ENCODE data around the gene THAP4.

The THAP4 gene

GRCh38 chr2:241620419-241620769, 16.6 kb downstream of the THAP4 start:
- Histone ChIP-seq H3K79me2 (ENCODE audit: low read length) (peaks cover 62% of the 10 kb centered on the region), H2AFZ (ENCODE audit: low read depth, low read length) (no peak overlapping the region), H3K4me1 (ENCODE audit: low read length) (peaks cover 15% of the 10 kb centered on the region), H3K9me3 (ENCODE audit: insufficient read depth, low read length) (no peaks in the 10 kb centered on the region), H3K4me3 (ENCODE audit: low read length) (no peak overlapping the region), H3K27me3 (ENCODE audit: low read depth, low read length) (no peaks in the 10 kb centered on the region), H3K36me3 (replicated peaks; ENCODE audit: low read depth, low read length) (peaks cover 3% of the 10 kb centered on the region), H3K9ac (ENCODE audit: low read length) (no peak overlapping the region), H3K4me2 (ENCODE audit: low read length) (no peak overlapping the region), H3K27ac (ENCODE audit: low read length) (no peak overlapping the region), H4K20me1 (ENCODE audit: insufficient read depth, low read length) (no peaks in the 10 kb centered on the region)
- TF ChIP-seq EZH2phosphoT487 (IDR thresholded peaks at IDR 0.05; ENCODE audit: low read depth) (no peak), CTCF (IDR thresholded peaks at IDR 0.05; ENCODE audit: low read depth, low read length) (no peak)

GRCh38 chr2:241619597-241620418, 17.1 kb downstream of the THAP4 start:
- Histone ChIP-seq H3K27me3 (ENCODE audit: low read depth, low read length) (no peaks in the 10 kb centered on the region), H2AFZ (ENCODE audit: low read depth, low read length) (no peak overlapping the region), H3K4me1 (ENCODE audit: low read length) (peaks cover 15% of the 10 kb centered on the region), H3K36me3 (replicated peaks; ENCODE audit: low read depth, low read length) (peaks cover 3% of the 10 kb centered on the region), H3K4me2 (ENCODE audit: low read length) (no peak overlapping the region), H3K79me2 (ENCODE audit: low read length) (peaks cover 56% of the 10 kb centered on the region), H3K27ac (ENCODE audit: low read length) (no peak overlapping the region), H4K20me1 (ENCODE audit: insufficient read depth, low read length) (no peaks in the 10 kb centered on the region), H3K4me3 (ENCODE audit: low read length) (no peak overlapping the region), H3K9me3 (ENCODE audit: insufficient read depth, low read length) (no peaks in the 10 kb centered on the region), H3K9ac (ENCODE audit: low read length) (no peak overlapping the region)
- TF ChIP-seq CTCF (IDR thresholded peaks at IDR 0.05; ENCODE audit: low read depth, low read length) (no peak), EZH2phosphoT487 (IDR thresholded peaks at IDR 0.05; ENCODE audit: low read depth) (no peak)

- peaks cover 3% of the 10 kb centered on the region for H3K36me3 ChIP-seq (replicated peaks; ENCODE audit: low read depth, low read length)
- H3K4me1 ChIP-seq (ENCODE audit: low read length) = peaks cover 15% of the 10 kb centered on the region
- no peak overlapping the region for H3K4me2 ChIP-seq (ENCODE audit: low read length)
- no peak overlapping the region for H3K27ac ChIP-seq (ENCODE audit: low read length)
- TF ChIP-seq CTCF (IDR thresholded peaks at IDR 0.05; ENCODE audit: low read depth, low read length) (no peak), EZH2phosphoT487 (IDR thresholded peaks at IDR 0.05; ENCODE audit: low read depth) (no peak)
- H3K9ac ChIP-seq (ENCODE audit: low read length) = no peak overlapping the region
- no peaks in the 10 kb centered on the region for H4K20me1 ChIP-seq (ENCODE audit: insufficient read depth, low read length)
- H3K9me3 ChIP-seq (ENCODE audit: insufficient read depth, low read length) = no peaks in the 10 kb centered on the region
- H3K4me3 ChIP-seq (ENCODE audit: low read length) = no peak overlapping the region
- H2AFZ ChIP-seq (ENCODE audit: low read depth, low read length) = no peak overlapping the region
- peaks cover 51% of the 10 kb centered on the region for H3K79me2 ChIP-seq (ENCODE audit: low read length)
- no peaks in the 10 kb centered on the region for H3K27me3 ChIP-seq (ENCODE audit: low read depth, low read length)
These were observed 18.1 kb downstream of the THAP4 start for GRCh38 chr2:241618829-241619228.

GRCh38 chr2:241618296-241618805, 18.6 kb downstream of the THAP4 start:
- H3K9me3 ChIP-seq (ENCODE audit: insufficient read depth, low read length) = no peaks in the 10 kb centered on the region
- no peak for TF ChIP-seq EZH2phosphoT487 (IDR thresholded peaks at IDR 0.05; ENCODE audit: low read depth)
- no peak for TF ChIP-seq CTCF (IDR thresholded peaks at IDR 0.05; ENCODE audit: low read depth, low read length)
- H3K36me3 ChIP-seq (replicated peaks; ENCODE audit: low read depth, low read length) = peaks cover 3% of the 10 kb centered on the region
- no peak overlapping the region for H3K9ac ChIP-seq (ENCODE audit: low read length)
- peak overlapping the region; percentile 63; the same call in 1 of the 2 replicates for H3K4me3 ChIP-seq (ENCODE audit: low read length)
- no peak overlapping the region for H2AFZ ChIP-seq (ENCODE audit: low read depth, low read length)
- H3K27ac ChIP-seq (ENCODE audit: low read length) = no peak overlapping the region
- peaks cover 15% of the 10 kb centered on the region for H3K4me1 ChIP-seq (ENCODE audit: low read length)
- peak overlapping the region; percentile 62 for H3K4me2 ChIP-seq (ENCODE audit: low read length)
- H3K27me3 ChIP-seq (ENCODE audit: low read depth, low read length) = no peaks in the 10 kb centered on the region
- peaks cover 50% of the 10 kb centered on the region for H3K79me2 ChIP-seq (ENCODE audit: low read length)
- H4K20me1 ChIP-seq (ENCODE audit: insufficient read depth, low read length) = no peaks in the 10 kb centered on the region
